ENCODE results near the gene TMEM26.
"Not testable (repeated sequence)": the region's sequence is repeated elsewhere in the genome, so short reads cannot be mapped to it uniquely, and the experiment has no call there.

Gene TMEM26

GRCh38 chr10:61406736-61407135 lies 46.4 kb downstream of the TMEM26 start:
- Histone ChIP-seq H3K4me1 (ENCODE audit: insufficient read depth, low read length) (no peaks in the 10 kb centered on the region), H3K4me3 (ENCODE audit: low read length) (no peak overlapping the region), H3K27me3 (ENCODE audit: insufficient read depth, low read length) (no peaks in the 10 kb centered on the region), H3K36me3 (ENCODE audit: insufficient read depth, low read length) (no peaks in the 10 kb centered on the region), H2AFZ (ENCODE audit: low read depth, low read length) (no peak overlapping the region), H3K9me3 (ENCODE audit: low read length) (no peaks in the 10 kb centered on the region)

- Histone ChIP-seq H2AFZ (ENCODE audit: low read depth, low read length) (no peak overlapping the region), H3K4me1 (ENCODE audit: insufficient read depth, low read length) (no peaks in the 10 kb centered on the region), H3K9me3 (ENCODE audit: low read length) (no peaks in the 10 kb centered on the region), H3K36me3 (ENCODE audit: insufficient read depth, low read length) (no peaks in the 10 kb centered on the region), H3K27me3 (ENCODE audit: insufficient read depth, low read length) (no peaks in the 10 kb centered on the region), H3K4me3 (ENCODE audit: low read length) (no peak overlapping the region)
These were observed 46.9 kb downstream of the TMEM26 start for GRCh38 chr10:61406242-61406641.

GRCh38 chr10:61404751-61405150 lies 48.4 kb downstream of the TMEM26 start:
- H3K36me3 ChIP-seq (ENCODE audit: insufficient read depth, low read length) = no peaks in the 10 kb centered on the region
- H3K27me3 ChIP-seq (ENCODE audit: insufficient read depth, low read length) = no peaks in the 10 kb centered on the region
- no peak overlapping the region for H2AFZ ChIP-seq (ENCODE audit: low read depth, low read length)
- no peaks in the 10 kb centered on the region for H3K4me1 ChIP-seq (ENCODE audit: insufficient read depth, low read length)
- H3K4me3 ChIP-seq (ENCODE audit: low read length) = no peak overlapping the region
- no peaks in the 10 kb centered on the region for H3K9me3 ChIP-seq (ENCODE audit: low read length)

- Histone ChIP-seq H3K9me3 (ENCODE audit: low read length) (no peaks in the 10 kb centered on the region), H3K36me3 (ENCODE audit: insufficient read depth, low read length) (no peaks in the 10 kb centered on the region), H2AFZ (ENCODE audit: low read depth, low read length) (no peak overlapping the region), H3K4me3 (ENCODE audit: low read length) (no peak overlapping the region), H3K4me1 (ENCODE audit: insufficient read depth, low read length) (no peaks in the 10 kb centered on the region), H3K27me3 (ENCODE audit: insufficient read depth, low read length) (no peaks in the 10 kb centered on the region)
These were observed 52.7 kb downstream of the TMEM26 start for GRCh38 chr10:61400524-61400923.

GRCh38 chr10:61399406-61399805 lies 53.8 kb downstream of the TMEM26 start:
- no peaks in the 10 kb centered on the region for H3K27me3 ChIP-seq (ENCODE audit: insufficient read depth, low read length)
- no peak overlapping the region for H2AFZ ChIP-seq (ENCODE audit: low read depth, low read length)
- H3K36me3 ChIP-seq (ENCODE audit: insufficient read depth, low read length) = no peaks in the 10 kb centered on the region
- no peaks in the 10 kb centered on the region for H3K9me3 ChIP-seq (ENCODE audit: low read length)
- H3K4me1 ChIP-seq (ENCODE audit: insufficient read depth, low read length) = no peaks in the 10 kb centered on the region
- H3K4me3 ChIP-seq (ENCODE audit: low read length) = no peak overlapping the region

GRCh38 chr10:61398366-61399129 lies 54.6 kb downstream of the TMEM26 start:
- no peaks in the 10 kb centered on the region for H3K4me1 ChIP-seq (ENCODE audit: insufficient read depth, low read length)
- no peak overlapping the region for H2AFZ ChIP-seq (ENCODE audit: low read depth, low read length)
- no peaks in the 10 kb centered on the region for H3K36me3 ChIP-seq (ENCODE audit: insufficient read depth, low read length)
- no peaks in the 10 kb centered on the region for H3K27me3 ChIP-seq (ENCODE audit: insufficient read depth, low read length)
- H3K4me3 ChIP-seq (ENCODE audit: low read length) = no peak overlapping the region
- H3K9me3 ChIP-seq (ENCODE audit: low read length) = no peaks in the 10 kb centered on the region

GRCh38 chr10:61397175-61397986 lies 55.8 kb downstream of the TMEM26 start:
- Histone ChIP-seq H3K27me3 (ENCODE audit: insufficient read depth, low read length) (no peaks in the 10 kb centered on the region), H3K4me1 (ENCODE audit: insufficient read depth, low read length) (no peaks in the 10 kb centered on the region), H3K36me3 (ENCODE audit: insufficient read depth, low read length) (no peaks in the 10 kb centered on the region), H3K4me3 (ENCODE audit: low read length) (no peak overlapping the region), H3K9me3 (ENCODE audit: low read length) (no peaks in the 10 kb centered on the region), H2AFZ (ENCODE audit: low read depth, low read length) (no peak overlapping the region)

GRCh38 chr10:61391281-61391680 lies 61.9 kb downstream of the TMEM26 start:
- Histone ChIP-seq H3K9me3 (ENCODE audit: low read length) (no peaks in the 10 kb centered on the region), H3K27me3 (ENCODE audit: insufficient read depth, low read length) (no peaks in the 10 kb centered on the region)

GRCh38 chr10:61390851-61391250 lies 62.3 kb downstream of the TMEM26 start:
- Histone ChIP-seq H3K4me3 (ENCODE audit: low read length) (no peak overlapping the region), H2AFZ (ENCODE audit: low read depth, low read length) (no peak overlapping the region), H3K4me1 (ENCODE audit: insufficient read depth, low read length) (no peaks in the 10 kb centered on the region), H3K9me3 (ENCODE audit: low read length) (no peaks in the 10 kb centered on the region), H3K27me3 (ENCODE audit: insufficient read depth, low read length) (no peaks in the 10 kb centered on the region), H3K36me3 (ENCODE audit: insufficient read depth, low read length) (no peaks in the 10 kb centered on the region)

More at GRCh38 chr10:61391281-61391680, 61.9 kb downstream of the TMEM26 start:
- H3K4me1 ChIP-seq (ENCODE audit: insufficient read depth, low read length) = no peaks in the 10 kb centered on the region
- no peaks in the 10 kb centered on the region for H3K36me3 ChIP-seq (ENCODE audit: insufficient read depth, low read length)
- no peak overlapping the region for H3K4me3 ChIP-seq (ENCODE audit: low read length)
- H2AFZ ChIP-seq (ENCODE audit: low read depth, low read length) = no peak overlapping the region

- H3K4me3 ChIP-seq (ENCODE audit: low read length) = no peak overlapping the region
- no peaks in the 10 kb centered on the region for H3K27me3 ChIP-seq (ENCODE audit: insufficient read depth, low read length)
- H3K4me1 ChIP-seq (ENCODE audit: insufficient read depth, low read length) = no peaks in the 10 kb centered on the region
- no peaks in the 10 kb centered on the region for H3K36me3 ChIP-seq (ENCODE audit: insufficient read depth, low read length)
- H3K9me3 ChIP-seq (ENCODE audit: low read length) = no peaks in the 10 kb centered on the region
- H2AFZ ChIP-seq (ENCODE audit: low read depth, low read length) = no peak overlapping the region
These were observed 63.3 kb downstream of the TMEM26 start for GRCh38 chr10:61389887-61390286.

GRCh38 chr10:61388986-61389385 lies 64.2 kb downstream of the TMEM26 start:
- not testable (repeated sequence) for H2AFZ ChIP-seq (ENCODE audit: low read depth, low read length); H3K4me3 ChIP-seq (ENCODE audit: low read length); H3K36me3 ChIP-seq (ENCODE audit: insufficient read depth, low read length); H3K27me3 ChIP-seq (ENCODE audit: insufficient read depth, low read length); H3K4me1 ChIP-seq (ENCODE audit: insufficient read depth, low read length); H3K9me3 ChIP-seq (ENCODE audit: low read length)

GRCh38 chr10:61385231-61386001 lies 67.8 kb downstream of the TMEM26 start:
- Histone ChIP-seq H3K9me3 (ENCODE audit: low read length) (no peaks in the 10 kb centered on the region), H3K36me3 (ENCODE audit: insufficient read depth, low read length) (no peaks in the 10 kb centered on the region), H3K4me1 (ENCODE audit: insufficient read depth, low read length) (no peaks in the 10 kb centered on the region), H2AFZ (ENCODE audit: low read depth, low read length) (no peak overlapping the region), H3K27me3 (ENCODE audit: insufficient read depth, low read length) (no peaks in the 10 kb centered on the region), H3K4me3 (ENCODE audit: low read length) (no peak overlapping the region)

GRCh38 chr10:61381153-61381552 lies 72.0 kb downstream of the TMEM26 start:
- not testable (repeated sequence) for H3K27me3 ChIP-seq (ENCODE audit: insufficient read depth, low read length); H3K36me3 ChIP-seq (ENCODE audit: insufficient read depth, low read length); H3K4me1 ChIP-seq (ENCODE audit: insufficient read depth, low read length); H3K4me3 ChIP-seq (ENCODE audit: low read length); H3K9me3 ChIP-seq (ENCODE audit: low read length); H2AFZ ChIP-seq (ENCODE audit: low read depth, low read length)
